Endothelial cell of umbilical vein (primary cell): Measurements from ENCODE around the gene EIF5A2. TPM values are rescaled to one million over a fixed set of nuclear protein-coding genes. Genes with fewer than 3 reads are reported as not detected.

Source experiments
- BruUV-seq: library from RNA; stranded (reverse); fragments of 400-500 nt; replicated peaks from 2 replicates; lab custom pipeline; 2021; lab: Mats Ljungman, UMichigan
- CTCF ChIA-PET: fragments of 300-600, 350-600 bp; sonication (Branson Sonifier 250); formaldehyde crosslinking; loops from one replicate; lab custom pipeline; 2021; ENCODE audit warnings: antibody characterized with exemption, inconsistent platforms; lab: Charles Lee
- POLR2A ChIA-PET: fragments of 300-600, 350-600 bp; sonication (Branson Sonifier 250); formaldehyde crosslinking; loops from one replicate; lab custom pipeline; 2021; ENCODE audit warnings: antibody characterized with exemption, inconsistent platforms; lab: Charles Lee
- DNase-seq: peaks from one replicate; pipeline ENCODE4 v3.0.0-alpha.2; 2011; ENCODE audit warnings: low read depth, low spot score
- FAIRE-seq: peaks from 2 replicates; lab custom pipeline; 2011; peaks lifted over from hg19 to GRCh38; lab: Jason Lieb, UNC
- H2AFZ ChIP-seq: 2 replicates; pipeline ENCODE4 v1.6.0; 2012; ENCODE audit warnings: low read depth, low read length, control low read depth, inconsistent platforms
- H3K27ac ChIP-seq: 2 replicates; pipeline ENCODE4 v1.5.1; 2011; ENCODE audit warnings: low read depth, mild to moderate bottlenecking, control low read depth, low read length, moderate library complexity; ENCODE audit not compliant: insufficient read depth
- H3K27me3 ChIP-seq, 2 experiments: 2 replicates each; pipeline versions ENCODE4 v1.6.0 to v1.6.1; 2011; ENCODE audit warnings: low read length in 2 of 2, mixed read lengths in 1 of 2; ENCODE audit not compliant: control insufficient read depth in 2 of 2, insufficient read depth in 2 of 2
- H3K36me3 ChIP-seq, 2 experiments: 2 replicates in 1 of 2; 3 replicates in 1 of 2; pipeline ENCODE4 v1.5.1; 2011; ENCODE audit warnings: low read length in 2 of 2, mild to moderate bottlenecking in 1 of 2, moderate library complexity in 1 of 2; ENCODE audit not compliant: control insufficient read depth in 2 of 2, insufficient read depth in 2 of 2; ENCODE audit errors: extremely low read depth in 1 of 2
- H3K4me1 ChIP-seq: 3 replicates; pipeline ENCODE4 v1.5.1; 2011; ENCODE audit warnings: mild to moderate bottlenecking, low read length; ENCODE audit not compliant: control insufficient read depth, insufficient read depth; ENCODE audit errors: extremely low read depth
- H3K4me2 ChIP-seq: 2 replicates; pipeline ENCODE4 v1.6.1; 2011; ENCODE audit warnings: low read length, control low read depth, mixed read lengths; ENCODE audit not compliant: insufficient read depth
- H3K4me3 ChIP-seq, 3 experiments: fragments of 200-600 bp in 1 of 3; sonication (generic), shearing (Covaris generic) in 1 of 3; replicated peaks in 1 of 3; 2 replicates each; pipeline ENCODE4 v1.5.1; 2011 to 2016; ENCODE audit warnings: control low read depth in 3 of 3, low read length in 3 of 3, mild to moderate bottlenecking in 2 of 3, inconsistent platforms in 1 of 3, low read depth in 1 of 3, moderate library complexity in 1 of 3; ENCODE audit not compliant: insufficient read depth in 1 of 3
- H3K79me2 ChIP-seq: 2 replicates; pipeline ENCODE4 v1.6.0; 2012; ENCODE audit warnings: low read length, inconsistent platforms; ENCODE audit not compliant: control insufficient read depth, insufficient read depth
- H3K9ac ChIP-seq: replicated peaks from 2 replicates; pipeline ENCODE3; 2011; ENCODE audit warnings: low read length, control low read depth; ENCODE audit not compliant: insufficient read depth; ENCODE audit errors: extremely low read depth
- H3K9me1 ChIP-seq: replicated peaks from 3 replicates; pipeline ENCODE4 v1.6.0; 2011; ENCODE audit warnings: mild to moderate bottlenecking, low read length; ENCODE audit not compliant: control insufficient read depth, insufficient read depth; ENCODE audit errors: extremely low read depth
- H3K9me3 ChIP-seq: replicated peaks from 2 replicates; pipeline ENCODE4 v1.5.1; 2012; ENCODE audit warnings: low read length, inconsistent platforms; ENCODE audit not compliant: control insufficient read depth, insufficient read depth
- H4K20me1 ChIP-seq: replicated peaks from 2 replicates; pipeline ENCODE3; 2011; ENCODE audit warnings: mild to moderate bottlenecking, low read length; ENCODE audit not compliant: control insufficient read depth, insufficient read depth; ENCODE audit errors: extremely low read depth
- CTCF ChIP-seq, 2 donors: IDR thresholded peaks; 1 replicate in 1 of 2; 2 replicates in 1 of 2; pipeline ENCODE4 v1.5.1; 2011; ENCODE audit warnings: low read length in 2 of 2, mild to moderate bottlenecking in 2 of 2, moderate library complexity in 2 of 2, control low read depth in 1 of 2, inconsistent platforms in 1 of 2, low read depth in 1 of 2; ENCODE audit not compliant: insufficient read depth in 1 of 2; ENCODE audit errors: extremely low read depth in 1 of 2
- EZH2 ChIP-seq: IDR thresholded peaks from 2 replicates; pipeline ENCODE4 v1.6.1; 2012; ENCODE audit warnings: borderline replicate concordance, low read depth, mild to moderate bottlenecking, moderate library complexity, low read length, inconsistent platforms; ENCODE audit not compliant: severe bottlenecking
- FOS ChIP-seq: IDR thresholded peaks from 2 replicates; pipeline ENCODE4 v1.6.1; 2011; ENCODE audit warnings: mild to moderate bottlenecking, low read length, moderate library complexity, borderline replicate concordance; ENCODE audit not compliant: insufficient read depth
- GATA2 ChIP-seq: IDR thresholded peaks from 2 replicates; pipeline ENCODE4 v1.7.0; 2011; ENCODE audit warnings: low read depth, mild to moderate bottlenecking, moderate library complexity, mixed read lengths, low read length; ENCODE audit not compliant: insufficient read length, insufficient read depth
- JUN ChIP-seq: IDR thresholded peaks from 2 replicates; pipeline ENCODE4 v1.6.1; 2011; ENCODE audit warnings: borderline replicate concordance, low read depth; ENCODE audit not compliant: insufficient read length, insufficient read depth
- MAX ChIP-seq: IDR thresholded peaks from 2 replicates; pipeline ENCODE4 v1.6.1; 2011; ENCODE audit not compliant: insufficient read depth, insufficient read length
- MYC ChIP-seq: IDR thresholded peaks from one replicate; pipeline ENCODE4 v1.6.1; 2011; ENCODE audit warnings: mild to moderate bottlenecking, low read depth, low read length
- POLR2A ChIP-seq: IDR thresholded peaks from 2 replicates; pipeline ENCODE4 v1.6.1; 2012; ENCODE audit warnings: low read depth, mild to moderate bottlenecking, control low read depth, low read length
- POLR2AphosphoS5 ChIP-seq: IDR thresholded peaks from 2 replicates; pipeline ENCODE4 v1.6.1; 2012; ENCODE audit warnings: low read depth, mild to moderate bottlenecking, control low read depth, low read length, moderate library complexity; ENCODE audit not compliant: insufficient read depth
- dilution Hi-C: fragments of 300-500 bp; cut with MboI; formaldehyde crosslinking; loops from one replicate; pipeline ENCODE4 v1.15.0; 2019; ENCODE audit warnings: low sequenced_read_pairs; ENCODE audit not compliant: extremely low pct_ligation_motif_present
- intact Hi-C: fragments of 100-400 bp; cut with micrococcal nuclease; formaldehyde crosslinking; loops from one replicate; pipeline ENCODE4 v1.10.0; 2022
- polyA plus RNA-seq, 4 experiments: library from polyadenylated mRNA; depleted of rRNA in 3 of 4; stranded (reverse) in 3 of 4; unstranded in 1 of 4; fragments of >200 nt; gene quantifications; 2 replicates each; pipeline versions ENCODE4 v1.2.1 to v1.2.3, GENCODE V29; 2011 to 2012; ENCODE audit warnings: missing spikeins in 1 of 4
- total RNA-seq: library from RNA; stranded (reverse); gene quantifications from 2 replicates; pipeline ENCODE4 v1.2.3, GENCODE V29; 2021

The EIF5A2 gene
- total and polyA plus RNA-seq, 2 donors (not counting 3 experiments of a cell fraction or from before 2014, with no cell fraction given), result 3.7 to 10.9 TPM

DNA sequence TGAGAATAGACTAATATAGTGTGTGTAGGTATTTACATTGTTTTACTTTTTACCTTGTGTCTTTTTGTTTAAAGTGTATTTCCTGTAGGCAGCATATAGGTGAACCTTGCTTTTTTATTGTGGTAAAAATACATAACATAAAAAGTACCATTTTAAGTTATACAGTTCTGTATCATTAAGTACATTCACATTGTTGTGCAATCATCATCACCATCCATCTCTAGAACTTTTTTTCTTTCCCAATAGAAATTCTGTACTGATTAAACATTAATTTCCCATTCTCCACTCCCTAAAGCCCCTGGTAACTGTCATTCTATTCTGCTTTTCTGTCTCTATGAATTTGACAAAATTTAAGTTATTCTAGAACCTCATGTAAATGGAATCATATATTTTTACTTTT lies 48.2 kb upstream of the EIF5A2 start:
- Histone ChIP-seq H4K20me1 (no peaks in the 10 kb centered on the region), H3K9ac (no peak overlapping the region), H3K4me1 (no peaks in the 10 kb centered on the region), H3K27ac (no peak overlapping the region), H3K27me3 (peaks cover 4 to 19% of the 10 kb centered on the region in 2 experiments), H3K4me2 (no peak overlapping the region), H2AFZ (no peak overlapping the region), H3K9me1 (no peaks in the 10 kb centered on the region), H3K4me3 (no peak overlapping the region), H3K9me3 (no peaks in the 10 kb centered on the region), H3K79me2 (no peaks in the 10 kb centered on the region), H3K36me3 (no peaks in the 10 kb centered on the region)
- TF ChIP-seq JUN, result no peak
- no peak for TF ChIP-seq MAX
- TF ChIP-seq FOS, result no peak
- no peak for TF ChIP-seq MYC
- TF ChIP-seq CTCF (IDR thresholded peaks at IDR 0.05; ENCODE audit: extremely low read depth in 1 of 2, insufficient read depth in 1 of 2, low read depth in 1 of 2, low read length in 2 of 2), result no peak
- TF ChIP-seq EZH2, result no peak
- TF ChIP-seq POLR2A, result no peak
- no peak for TF ChIP-seq GATA2
- no peak for TF ChIP-seq POLR2AphosphoS5
- no peak for FAIRE-seq
- CTCF ChIA-PET, result no interaction called here
- intact Hi-C loops, result no loop called here
- no peak for DNase-seq
- BruUV-seq, result no TSS peak
- dilution Hi-C loops, result no loop called here
- POLR2A ChIA-PET, result no interaction called here
